Astrocyte (in vitro differentiated cells and primary cell): ENCODE measurements around the gene LGR6. TPM values are rescaled to one million over a fixed set of nuclear protein-coding genes. Genes with fewer than 3 reads are reported as not detected.

Experiments used
- DNase-seq: peaks from one replicate; pipeline ENCODE4 v3.0.0-alpha.2; 2010; ENCODE audit warnings: low read depth
- FAIRE-seq: peaks from 2 replicates; lab custom pipeline; 2011; peaks lifted over from hg19 to GRCh38; lab: Jason Lieb, UNC
- H2AFZ ChIP-seq: 2 replicates; pipeline ENCODE4 v1.6.0; 2012; ENCODE audit warnings: low read depth, low read length, inconsistent platforms
- H3K27ac ChIP-seq: 2 replicates; pipeline ENCODE4 v1.5.1; 2011; ENCODE audit warnings: low read depth, low read length, inconsistent platforms
- H3K27me3 ChIP-seq: 2 replicates; pipeline ENCODE4 v1.6.0; 2011; ENCODE audit warnings: low read length, inconsistent platforms; ENCODE audit not compliant: insufficient read depth
- H3K36me3 ChIP-seq: 2 replicates; pipeline ENCODE4 v1.5.1; 2011; ENCODE audit warnings: low read length, inconsistent platforms; ENCODE audit not compliant: insufficient read depth
- H3K4me1 ChIP-seq: 2 replicates; pipeline ENCODE4 v1.5.1; 2011; ENCODE audit warnings: low read length, inconsistent platforms; ENCODE audit not compliant: insufficient read depth
- H3K4me2 ChIP-seq: 2 replicates; pipeline ENCODE4 v1.6.0; 2012; ENCODE audit warnings: low read length, inconsistent platforms
- H3K4me3 ChIP-seq: 2 replicates; pipeline ENCODE4 v1.5.1; 2011; ENCODE audit warnings: low read depth, mild to moderate bottlenecking, low read length, inconsistent platforms; ENCODE audit not compliant: insufficient read depth
- H3K79me2 ChIP-seq: 2 replicates; pipeline ENCODE4 v1.6.0; 2012; ENCODE audit warnings: mild to moderate bottlenecking, low read length, inconsistent platforms; ENCODE audit not compliant: insufficient read depth
- H3K9ac ChIP-seq: 2 replicates; pipeline ENCODE4 v1.6.0; 2012; ENCODE audit warnings: mild to moderate bottlenecking, low read length, inconsistent platforms
- H3K9me3 ChIP-seq: 2 replicates; pipeline ENCODE4 v1.5.1; 2012; ENCODE audit warnings: low read depth, mild to moderate bottlenecking, low read length, inconsistent platforms; ENCODE audit not compliant: insufficient read depth
- H4K20me1 ChIP-seq: 2 replicates; pipeline ENCODE4 v1.6.0; 2012; ENCODE audit warnings: low read length, inconsistent platforms; ENCODE audit not compliant: insufficient read depth
- H3K27ac Mint-ChIP-seq: one replicate; pipeline ENCODE4 v1.8.0; 2021; ENCODE audit warnings: mild to moderate bottlenecking, mixed read lengths; ENCODE audit not compliant: unreplicated experiment
- H3K27me3 Mint-ChIP-seq: one replicate; pipeline ENCODE4 v1.8.0; 2021; ENCODE audit warnings: low read depth, mixed read lengths; ENCODE audit not compliant: unreplicated experiment
- H3K36me3 Mint-ChIP-seq: one replicate; pipeline ENCODE4 v1.8.0; 2021; ENCODE audit warnings: low read depth, mixed read lengths; ENCODE audit not compliant: unreplicated experiment
- H3K4me1 Mint-ChIP-seq: one replicate; pipeline ENCODE4 v1.8.0; 2021; ENCODE audit warnings: low read depth, mixed read lengths; ENCODE audit not compliant: unreplicated experiment
- H3K4me3 Mint-ChIP-seq: one replicate; pipeline ENCODE4 v1.8.0; 2021; ENCODE audit warnings: mild to moderate bottlenecking, moderate library complexity, mixed read lengths; ENCODE audit not compliant: unreplicated experiment
- H3K9me3 Mint-ChIP-seq: one replicate; pipeline ENCODE4 v1.8.0; 2021; ENCODE audit warnings: mild to moderate bottlenecking, mixed read lengths; ENCODE audit not compliant: unreplicated experiment
- EZH2 ChIP-seq: IDR thresholded peaks from 2 replicates; pipeline ENCODE4 v1.6.1; 2012; ENCODE audit warnings: mild to moderate bottlenecking, low read length, inconsistent platforms; ENCODE audit not compliant: insufficient read depth
- total RNA-seq: library from RNA; stranded (reverse); gene quantifications from 2 replicates; pipeline ENCODE4 v1.2.1, GENCODE V29; 2021
- TF ChIP-seq, protein P1 (sequence below): IDR thresholded peaks from 2 replicates; pipeline ENCODE4 v1.5.1; 2011; ENCODE audit warnings: low read depth, mild to moderate bottlenecking, inconsistent platforms, low read length, moderate library complexity; ENCODE audit not compliant: insufficient read depth

LGR6 gene
- total RNA-seq, 1 donor from 2014 or later: 0.27 TPM

DNA sequence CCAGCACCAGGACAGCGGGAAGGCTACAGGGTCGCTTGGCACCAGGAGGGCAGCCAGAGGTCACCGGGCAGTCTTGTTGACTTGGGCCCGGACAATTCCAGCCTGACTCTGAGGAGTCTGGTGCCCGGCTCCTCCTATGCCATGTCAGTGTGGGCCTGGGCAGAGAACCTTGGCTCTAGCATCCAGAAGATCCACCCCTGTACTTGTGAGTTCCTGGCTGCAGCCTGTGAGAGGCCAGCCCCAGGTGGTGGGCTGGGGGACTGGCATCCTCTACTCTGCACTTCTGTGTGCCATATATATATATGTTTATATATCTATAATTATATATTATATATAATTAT, 21.6 kb upstream of the LGR6 start:
- H3K27me3 ChIP-seq: no peaks in the 10 kb centered on the region
- H3K79me2 ChIP-seq: no peaks in the 10 kb centered on the region
- no peaks in the 10 kb centered on the region for H4K20me1 ChIP-seq
- no peak overlapping the region for H3K27ac ChIP-seq
- H3K4me3 Mint-ChIP-seq: no peak overlapping the region
- no peaks in the 10 kb centered on the region for H3K36me3 ChIP-seq
- no peaks in the 10 kb centered on the region for H3K4me1 Mint-ChIP-seq
- no peak overlapping the region for H3K4me3 ChIP-seq
- H2AFZ ChIP-seq: no peak overlapping the region
- FAIRE-seq: no peak
- no peak for DNase-seq
- H3K9me3 Mint-ChIP-seq: no peaks in the 10 kb centered on the region
- H3K4me2 ChIP-seq: no peak overlapping the region
- H3K9me3 ChIP-seq: no peaks in the 10 kb centered on the region
- H3K36me3 Mint-ChIP-seq: no peaks in the 10 kb centered on the region
- H3K4me1 ChIP-seq: no peaks in the 10 kb centered on the region
- peaks cover 19% of the 10 kb centered on the region for H3K27me3 Mint-ChIP-seq
- no peak overlapping the region for H3K9ac ChIP-seq
- no peak for TF ChIP-seq EZH2
- TF ChIP-seq, protein P1, sequence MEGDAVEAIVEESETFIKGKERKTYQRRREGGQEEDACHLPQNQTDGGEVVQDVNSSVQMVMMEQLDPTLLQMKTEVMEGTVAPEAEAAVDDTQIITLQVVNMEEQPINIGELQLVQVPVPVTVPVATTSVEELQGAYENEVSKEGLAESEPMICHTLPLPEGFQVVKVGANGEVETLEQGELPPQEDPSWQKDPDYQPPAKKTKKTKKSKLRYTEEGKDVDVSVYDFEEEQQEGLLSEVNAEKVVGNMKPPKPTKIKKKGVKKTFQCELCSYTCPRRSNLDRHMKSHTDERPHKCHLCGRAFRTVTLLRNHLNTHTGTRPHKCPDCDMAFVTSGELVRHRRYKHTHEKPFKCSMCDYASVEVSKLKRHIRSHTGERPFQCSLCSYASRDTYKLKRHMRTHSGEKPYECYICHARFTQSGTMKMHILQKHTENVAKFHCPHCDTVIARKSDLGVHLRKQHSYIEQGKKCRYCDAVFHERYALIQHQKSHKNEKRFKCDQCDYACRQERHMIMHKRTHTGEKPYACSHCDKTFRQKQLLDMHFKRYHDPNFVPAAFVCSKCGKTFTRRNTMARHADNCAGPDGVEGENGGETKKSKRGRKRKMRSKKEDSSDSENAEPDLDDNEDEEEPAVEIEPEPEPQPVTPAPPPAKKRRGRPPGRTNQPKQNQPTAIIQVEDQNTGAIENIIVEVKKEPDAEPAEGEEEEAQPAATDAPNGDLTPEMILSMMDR: no peak
- H3K27ac Mint-ChIP-seq: no peak overlapping the region

GRCh38 chr1:202173993-202174392, 19.6 kb upstream of the LGR6 start:
- H3K27me3 Mint-ChIP-seq: peaks cover 27% of the 10 kb centered on the region
- no peaks in the 10 kb centered on the region for H3K9me3 Mint-ChIP-seq
- FAIRE-seq: no peak
- H3K4me1 Mint-ChIP-seq: no peaks in the 10 kb centered on the region
- no peak for TF ChIP-seq EZH2
- TF ChIP-seq, protein P1: no peak
- Histone ChIP-seq H2AFZ (no peak overlapping the region), H3K4me3 (no peak overlapping the region), H3K27me3 (peaks cover 7% of the 10 kb centered on the region), H4K20me1 (no peaks in the 10 kb centered on the region), H3K9ac (no peak overlapping the region), H3K27ac (no peak overlapping the region), H3K4me1 (no peaks in the 10 kb centered on the region), H3K79me2 (no peaks in the 10 kb centered on the region), H3K4me2 (no peak overlapping the region), H3K9me3 (no peaks in the 10 kb centered on the region), H3K36me3 (no peaks in the 10 kb centered on the region)
- H3K27ac Mint-ChIP-seq: no peak overlapping the region
- no peak overlapping the region for H3K4me3 Mint-ChIP-seq
- no peak for DNase-seq
- H3K36me3 Mint-ChIP-seq: peaks cover 2% of the 10 kb centered on the region

DNA sequence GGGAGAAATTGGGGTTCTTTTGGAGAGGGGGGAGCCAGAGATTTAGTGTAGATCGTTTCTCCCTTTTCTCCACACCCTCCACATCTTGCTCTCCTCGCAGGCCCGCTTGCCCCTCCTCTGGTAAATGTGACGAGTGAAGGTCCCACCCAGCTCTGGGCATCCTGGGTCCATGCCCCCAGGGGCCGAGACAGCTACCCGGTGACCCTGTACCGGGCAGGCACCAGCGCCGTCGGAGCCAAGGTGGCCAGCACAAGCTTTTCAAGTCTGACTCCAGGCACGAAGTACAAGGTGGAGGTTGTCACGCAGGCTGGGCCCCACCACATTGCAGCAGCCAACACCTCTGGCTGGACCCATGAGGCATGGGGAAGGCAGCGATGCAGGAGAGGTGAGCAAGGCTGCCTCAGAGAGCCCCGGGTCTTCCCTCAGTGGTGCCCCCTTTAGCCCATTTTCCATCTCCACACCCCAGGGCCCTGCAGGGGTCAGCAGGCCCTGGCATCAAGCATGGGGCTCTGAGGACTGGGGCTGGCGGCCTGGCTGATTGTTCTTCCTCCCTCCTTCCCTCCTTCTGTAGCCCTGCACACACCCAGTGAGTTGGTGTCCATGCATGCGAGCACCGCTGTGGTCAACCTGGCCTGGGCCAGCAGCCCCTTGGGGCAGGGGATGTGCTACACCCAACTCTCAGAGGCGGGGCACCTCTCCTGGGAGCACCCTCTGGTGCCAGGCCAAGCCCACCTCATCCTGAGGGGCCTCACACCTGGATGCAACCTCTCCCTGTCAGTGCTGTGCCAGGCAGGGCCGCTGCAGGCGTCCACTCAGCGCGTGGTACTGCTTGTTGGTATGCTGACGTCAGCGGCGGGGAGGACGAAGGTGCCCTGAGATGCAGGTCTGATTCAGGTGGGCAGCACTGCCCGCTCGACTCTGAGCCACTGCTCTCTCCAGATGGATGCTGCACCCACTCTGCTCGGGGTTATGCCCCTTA, 16.4 kb upstream of the LGR6 start:
- Mint-ChIP-seq H3K9me3 (no peaks in the 10 kb centered on the region), H3K27ac (no peak overlapping the region), H3K4me3 (no peak overlapping the region), H3K36me3 (peaks cover 2% of the 10 kb centered on the region), H3K27me3 (peaks cover 40% of the 10 kb centered on the region), H3K4me1 (no peaks in the 10 kb centered on the region)
- H3K9me3 ChIP-seq: no peaks in the 10 kb centered on the region
- H3K79me2 ChIP-seq: no peaks in the 10 kb centered on the region
- no peak overlapping the region for H3K4me2 ChIP-seq
- TF ChIP-seq, protein P1: no peak
- TF ChIP-seq EZH2: no peak
- peaks cover 16% of the 10 kb centered on the region for H3K27me3 ChIP-seq
- no peak overlapping the region for H3K9ac ChIP-seq
- no peaks in the 10 kb centered on the region for H3K4me1 ChIP-seq
- DNase-seq (no peak), FAIRE-seq (no peak)
- H3K27ac ChIP-seq: no peak overlapping the region
- H3K36me3 ChIP-seq: no peaks in the 10 kb centered on the region
- no peaks in the 10 kb centered on the region for H4K20me1 ChIP-seq
- no peak overlapping the region for H3K4me3 ChIP-seq
- H2AFZ ChIP-seq: no peak overlapping the region
